Stimulated activated CD8-positive, alpha-beta memory T cell treated with anti-CD3 and anti-CD28 coated beads, Interleukin-15, amount 100 ng/mL, for 4 hours (primary cell): ENCODE data around the gene BICDL1.

Experiments
- DNase-seq, 2 donors: peaks; one replicate each; pipeline ENCODE4 v3.0.0-alpha.2; 2020; ENCODE audit warnings: low read depth in 2 of 2

The BICDL1 gene

GRCh38 chr12:120102189-120103043 lies 113.4 kb downstream of the BICDL1 start:
- DNase-seq, result no peak

DNA sequence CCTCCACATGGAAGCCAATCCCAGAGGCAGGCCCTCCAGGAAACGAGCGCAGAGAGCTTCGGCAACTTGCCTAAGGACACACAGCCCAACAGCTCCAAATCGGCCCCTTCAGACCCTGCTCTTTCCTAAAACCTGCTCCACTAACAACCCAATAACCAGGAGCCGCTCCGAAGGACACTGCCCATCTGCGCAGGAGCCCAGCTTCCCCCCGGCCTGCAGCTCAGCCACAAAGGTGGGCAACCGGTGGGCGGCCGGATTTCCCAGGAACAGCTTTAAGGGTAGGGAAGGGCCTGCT lies 114.0 kb downstream of the BICDL1 start:
- DNase-seq, result no peak

- DNase-seq, result no peak
Observed at GRCh38 chr12:120103371-120103770, 114.3 kb downstream of the BICDL1 start.

DNA sequence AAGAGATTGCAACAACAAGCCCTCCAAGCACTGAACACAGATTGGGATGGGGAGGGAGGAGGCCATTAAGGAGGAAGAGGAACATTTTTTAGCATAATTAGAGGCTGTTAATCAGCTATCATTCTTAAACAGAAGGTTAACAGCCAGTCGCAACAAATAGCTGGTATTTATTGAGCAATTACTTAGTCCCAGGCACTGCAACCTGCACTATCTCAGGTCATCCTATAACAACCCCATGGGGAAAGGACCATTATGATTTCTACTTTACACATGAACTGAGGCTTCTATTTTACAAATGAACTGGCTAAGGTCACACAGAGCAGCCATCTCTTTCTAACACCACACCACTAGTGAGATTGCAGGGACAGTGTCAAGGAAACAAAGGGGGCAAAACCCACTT lies 117.1 kb downstream of the BICDL1 start:
- DNase-seq, result no peak

GRCh38 chr12:120109570-120110267 lies 120.7 kb downstream of the BICDL1 start:
- DNase-seq, result no peak

GRCh38 chr12:120110550-120111501 lies 121.8 kb downstream of the BICDL1 start:
- DNase-seq, result no peak

GRCh38 chr12:120115066-120115465 lies 126.0 kb downstream of the BICDL1 start:
- no peak for DNase-seq

GRCh38 chr12:120115692-120116440 lies 126.8 kb downstream of the BICDL1 start:
- no peak for DNase-seq

DNA sequence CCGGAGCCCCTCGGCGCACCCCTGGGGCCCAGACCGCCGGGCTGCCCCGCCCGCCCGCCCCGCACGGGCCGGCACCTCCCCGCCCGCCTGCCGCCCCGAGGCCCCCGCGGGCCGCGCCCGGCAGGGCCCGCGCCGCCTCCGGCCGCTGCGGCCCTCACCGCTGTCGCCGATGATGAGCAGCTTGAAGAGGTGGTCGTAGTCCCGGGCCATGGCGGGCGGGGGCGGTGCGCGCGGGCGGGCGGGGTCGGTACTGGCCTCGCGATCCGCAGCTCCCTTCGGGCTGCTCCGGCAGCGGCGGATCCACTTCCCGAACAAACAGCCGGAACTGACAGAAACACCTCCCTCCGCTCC lies 127.4 kb downstream of the BICDL1 start, which contains the start of gene RAB35:
RAB35 (minus strand) TSS at position 313 of the 351 bp plus-strand sequence; CDS start at position 210, 103 bp downstream.
- DNase-seq, result no peak

DNA sequence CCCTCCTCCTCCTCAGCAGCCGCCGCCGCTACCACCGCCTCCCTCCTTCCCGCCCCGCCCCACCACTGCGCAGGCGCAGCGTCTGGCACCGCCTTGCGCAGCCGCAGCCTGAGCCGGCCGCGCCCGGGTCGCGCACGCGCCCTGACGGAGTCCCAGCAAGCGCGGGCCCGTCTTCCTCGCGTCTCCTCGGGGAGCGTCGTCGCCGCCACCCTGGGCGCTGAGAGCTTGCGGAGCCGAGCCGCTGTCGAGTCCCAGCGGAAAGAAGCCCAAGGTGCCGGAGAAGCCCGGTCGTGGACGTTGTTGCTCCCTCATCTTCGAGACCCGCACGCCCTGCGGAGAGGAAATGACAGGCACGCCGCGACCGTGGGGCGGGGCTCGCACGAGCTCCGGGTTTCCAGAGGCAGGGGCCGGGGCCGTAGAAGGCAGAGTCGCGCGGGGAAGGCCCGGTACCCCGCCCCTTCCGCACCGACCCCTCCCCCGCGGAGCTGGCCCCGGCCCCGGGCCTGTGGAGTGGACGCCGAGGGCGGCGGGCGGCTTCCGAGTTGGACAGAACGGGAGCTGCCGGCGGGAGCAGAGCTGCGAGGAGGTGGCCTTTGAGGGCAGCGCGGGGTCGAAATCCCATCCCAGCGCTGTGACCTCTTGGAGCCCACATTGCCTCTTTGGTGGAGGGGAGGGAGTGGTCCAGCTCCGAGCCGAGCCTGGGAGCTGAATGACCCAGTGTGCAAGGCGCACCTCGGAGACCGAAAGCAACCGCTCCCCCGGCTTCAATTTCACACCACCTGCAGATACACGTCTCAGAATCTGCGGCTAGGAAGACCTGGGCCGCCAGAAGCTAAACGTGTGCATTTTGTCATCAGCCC lies 128.0 kb downstream of the BICDL1 start:
- peak; percentile 93 to 95 for DNase-seq

DNA sequence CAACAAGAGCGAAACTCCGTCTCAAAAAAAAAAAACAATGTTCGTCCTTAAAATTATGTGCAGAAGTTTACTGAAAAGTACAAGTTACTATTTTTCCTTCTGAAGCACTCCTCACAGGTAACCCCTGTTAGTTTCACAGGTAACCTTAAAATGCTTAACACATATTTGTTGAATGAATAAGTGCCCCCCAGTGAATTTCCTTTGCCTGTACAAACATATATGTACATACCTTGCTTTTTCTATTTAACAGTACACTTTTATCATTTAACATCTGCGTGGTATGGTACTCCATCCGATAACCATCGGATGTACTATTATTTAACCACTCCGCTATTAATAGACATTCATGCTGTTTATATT lies 128.9 kb downstream of the BICDL1 start:
- DNase-seq, result no peak

- no peak for DNase-seq
Observed at GRCh38 chr12:120118321-120119061, 129.5 kb downstream of the BICDL1 start.

DNA sequence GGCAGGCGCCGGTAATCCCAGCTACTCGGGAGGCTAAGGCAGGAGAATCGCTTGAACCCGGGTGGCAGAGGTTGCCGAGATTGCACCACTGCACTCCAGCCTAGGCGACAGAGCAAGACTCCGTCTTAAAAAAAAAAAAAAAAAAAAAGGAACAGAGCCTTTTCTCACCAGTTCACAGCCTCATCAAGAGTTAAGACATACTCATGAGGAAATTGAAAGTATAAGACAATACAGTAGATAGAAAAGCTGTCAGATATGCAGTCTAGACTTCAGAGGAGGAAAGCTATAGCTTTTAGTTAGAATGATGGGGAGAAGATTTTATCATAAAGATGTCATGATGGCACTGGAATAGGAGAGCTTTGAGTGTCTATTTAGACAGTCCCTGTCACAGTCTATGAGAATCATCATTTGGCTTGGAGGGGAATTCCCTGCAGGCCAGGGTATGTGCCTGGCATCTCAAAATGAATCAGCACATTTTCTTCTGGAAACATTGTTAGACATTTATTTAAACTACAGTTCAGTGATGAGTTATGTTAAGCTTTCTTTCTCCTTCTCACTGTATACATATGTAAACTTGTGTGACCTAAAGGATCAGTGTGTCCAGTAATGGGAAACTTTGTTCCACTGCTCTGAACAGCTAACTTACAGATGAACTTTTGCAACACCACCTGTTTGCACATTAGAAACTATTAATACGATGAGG lies 130.4 kb downstream of the BICDL1 start:
- DNase-seq, result no peak

DNA sequence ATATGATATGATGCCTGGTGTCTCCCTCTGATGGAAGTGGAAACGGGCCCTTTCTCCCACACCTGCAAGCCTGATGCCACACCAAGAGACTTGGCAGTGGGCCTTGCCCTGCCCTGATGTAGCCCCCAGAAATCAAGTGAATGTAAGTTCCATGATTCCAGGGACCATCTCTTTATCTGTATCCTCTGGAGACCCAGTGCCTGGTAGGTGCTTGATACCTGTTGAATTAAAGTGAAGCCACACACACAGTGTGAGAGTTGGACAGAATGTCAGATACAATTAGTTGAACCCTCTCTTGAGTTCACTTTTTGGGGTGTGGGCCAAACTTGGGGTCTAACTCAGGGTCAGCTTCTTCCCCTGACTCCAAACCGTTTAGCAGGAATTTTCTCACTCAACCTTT lies 132.3 kb downstream of the BICDL1 start:
- DNase-seq, result no peak

- no peak for DNase-seq
Observed at GRCh38 chr12:120121766-120122293, 132.8 kb downstream of the BICDL1 start.

GRCh38 chr12:120125029-120125428 lies 136.0 kb downstream of the BICDL1 start:
- DNase-seq, result no peak

- DNase-seq, result no peak
Observed at GRCh38 chr12:120125792-120126634, 137.0 kb downstream of the BICDL1 start.

GRCh38 chr12:120126635-120127005 lies 137.6 kb downstream of the BICDL1 start:
- DNase-seq, result no peak
